ENCODE results near the gene RAD51B.

The RAD51B gene

GRCh38 chr14:68589447-68590200 is 770.0 kb downstream of the RAD51B start:
- no peak for DNase-seq (ENCODE audit: low read depth)
- TF ChIP-seq, protein P1, sequence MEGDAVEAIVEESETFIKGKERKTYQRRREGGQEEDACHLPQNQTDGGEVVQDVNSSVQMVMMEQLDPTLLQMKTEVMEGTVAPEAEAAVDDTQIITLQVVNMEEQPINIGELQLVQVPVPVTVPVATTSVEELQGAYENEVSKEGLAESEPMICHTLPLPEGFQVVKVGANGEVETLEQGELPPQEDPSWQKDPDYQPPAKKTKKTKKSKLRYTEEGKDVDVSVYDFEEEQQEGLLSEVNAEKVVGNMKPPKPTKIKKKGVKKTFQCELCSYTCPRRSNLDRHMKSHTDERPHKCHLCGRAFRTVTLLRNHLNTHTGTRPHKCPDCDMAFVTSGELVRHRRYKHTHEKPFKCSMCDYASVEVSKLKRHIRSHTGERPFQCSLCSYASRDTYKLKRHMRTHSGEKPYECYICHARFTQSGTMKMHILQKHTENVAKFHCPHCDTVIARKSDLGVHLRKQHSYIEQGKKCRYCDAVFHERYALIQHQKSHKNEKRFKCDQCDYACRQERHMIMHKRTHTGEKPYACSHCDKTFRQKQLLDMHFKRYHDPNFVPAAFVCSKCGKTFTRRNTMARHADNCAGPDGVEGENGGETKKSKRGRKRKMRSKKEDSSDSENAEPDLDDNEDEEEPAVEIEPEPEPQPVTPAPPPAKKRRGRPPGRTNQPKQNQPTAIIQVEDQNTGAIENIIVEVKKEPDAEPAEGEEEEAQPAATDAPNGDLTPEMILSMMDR (IDR thresholded peaks at IDR 0.05; ENCODE audit: insufficient read depth, low read depth, low read length, missing control alignments), result no peak
- no peak overlapping the region for H3K4me3 ChIP-seq (ENCODE audit: low read depth, low read length)

- DNase-seq (ENCODE audit: low read depth), result no peak
- TF ChIP-seq, protein P1 (IDR thresholded peaks at IDR 0.05; ENCODE audit: insufficient read depth, low read depth, low read length, missing control alignments), result no peak
- H3K4me3 ChIP-seq (ENCODE audit: low read depth, low read length), result no peak overlapping the region
These were observed 770.6 kb downstream of the RAD51B start for GRCh38 chr14:68590201-68590522.

DNA sequence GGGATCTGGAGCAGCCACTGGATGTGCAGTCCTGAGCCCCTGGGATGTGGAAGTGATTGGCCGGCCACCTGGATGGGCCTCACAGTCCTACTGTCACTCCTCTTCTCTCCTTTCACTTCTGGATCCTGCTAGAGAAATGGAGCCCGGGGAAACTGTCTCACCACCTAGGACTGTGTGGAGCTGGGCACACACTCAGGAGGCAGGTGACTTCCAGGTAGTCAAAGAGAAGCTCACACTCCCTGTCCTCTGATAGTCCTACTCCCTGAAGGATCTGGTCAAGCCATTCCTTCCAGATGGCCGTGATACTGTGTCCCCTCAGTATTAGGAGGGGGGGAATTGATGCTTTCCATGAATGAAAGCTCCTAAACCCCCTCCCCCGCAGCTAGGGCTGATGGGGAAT is 772.2 kb downstream of the RAD51B start:
- TF ChIP-seq, protein P1 (IDR thresholded peaks at IDR 0.05; ENCODE audit: insufficient read depth, low read depth, low read length, missing control alignments), result no peak
- no peak overlapping the region for H3K4me3 ChIP-seq (ENCODE audit: low read depth, low read length)
- no peak for DNase-seq (ENCODE audit: low read depth)

DNA sequence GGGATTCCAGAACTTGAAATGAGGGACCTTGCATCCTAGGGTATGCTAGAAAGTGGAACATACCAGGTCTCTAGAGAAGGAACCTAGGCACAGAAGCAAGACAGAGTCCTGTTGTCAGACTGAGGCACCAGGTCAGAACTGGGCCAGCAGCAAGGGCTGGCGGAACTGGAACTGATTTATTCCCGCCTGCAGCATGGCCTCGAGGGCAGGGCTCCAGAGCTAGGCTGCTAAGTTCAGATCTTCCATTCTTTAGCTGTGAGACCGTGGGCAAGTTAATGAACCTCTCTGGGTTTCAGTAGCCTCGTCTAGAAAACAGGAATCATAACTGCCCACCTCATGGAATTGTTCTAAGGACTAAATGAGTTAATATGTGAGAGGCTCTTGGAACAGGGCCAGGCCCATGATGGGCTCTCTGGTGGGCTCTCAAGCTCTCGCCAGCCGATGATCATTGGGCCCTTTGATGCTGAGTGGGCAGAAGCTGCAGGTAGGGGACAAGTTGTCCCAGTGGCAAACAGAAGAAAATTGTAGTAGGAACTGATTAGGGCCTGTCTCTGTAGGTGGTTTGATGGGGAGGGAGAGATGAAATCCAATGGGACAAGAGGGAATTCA is 773.5 kb downstream of the RAD51B start:
- no peak for DNase-seq (ENCODE audit: low read depth)
- TF ChIP-seq, protein P1 (IDR thresholded peaks at IDR 0.05; ENCODE audit: insufficient read depth, low read depth, low read length, missing control alignments), result no peak
- H3K4me3 ChIP-seq (ENCODE audit: low read depth, low read length), result no peak overlapping the region

DNA sequence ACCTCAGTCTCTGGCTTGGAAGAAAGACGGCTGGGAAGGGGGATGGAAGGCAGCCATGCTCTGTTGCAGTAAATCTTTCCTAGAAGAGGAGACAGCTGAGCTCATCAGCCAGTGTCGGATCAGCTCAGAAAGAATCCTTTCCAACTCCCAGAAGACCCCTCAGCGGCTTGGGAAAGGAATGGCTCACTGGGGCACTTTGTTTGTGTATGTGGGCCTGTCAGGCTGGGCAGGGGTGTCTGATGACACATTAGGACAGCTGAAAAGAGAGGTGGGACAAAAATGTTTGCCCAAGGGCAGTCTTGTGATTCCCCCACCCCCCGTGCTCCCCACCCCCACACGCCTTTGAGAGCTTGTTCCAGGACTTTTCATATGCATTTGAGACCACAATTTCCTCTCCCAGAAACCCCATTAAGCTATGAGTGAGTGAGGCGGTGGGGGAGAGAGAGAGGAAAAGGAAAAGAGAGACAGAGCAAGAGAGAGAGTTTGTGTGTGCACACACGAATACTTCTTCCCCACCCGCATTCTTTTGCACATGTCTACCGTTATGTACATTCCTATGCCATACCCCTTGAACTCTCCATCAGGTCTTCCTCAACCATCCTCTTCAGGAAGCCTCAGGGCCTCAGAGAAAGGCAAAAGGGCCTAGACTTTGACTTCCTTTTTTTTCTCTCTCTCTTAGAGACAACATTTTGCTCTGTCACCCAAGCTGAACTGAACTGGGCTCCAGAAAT is 774.4 kb downstream of the RAD51B start:
- DNase-seq (ENCODE audit: low read depth), result no peak
- TF ChIP-seq, protein P1 (IDR thresholded peaks at IDR 0.05; ENCODE audit: insufficient read depth, low read depth, low read length, missing control alignments), result no peak
- no peak overlapping the region for H3K4me3 ChIP-seq (ENCODE audit: low read depth, low read length)

DNA sequence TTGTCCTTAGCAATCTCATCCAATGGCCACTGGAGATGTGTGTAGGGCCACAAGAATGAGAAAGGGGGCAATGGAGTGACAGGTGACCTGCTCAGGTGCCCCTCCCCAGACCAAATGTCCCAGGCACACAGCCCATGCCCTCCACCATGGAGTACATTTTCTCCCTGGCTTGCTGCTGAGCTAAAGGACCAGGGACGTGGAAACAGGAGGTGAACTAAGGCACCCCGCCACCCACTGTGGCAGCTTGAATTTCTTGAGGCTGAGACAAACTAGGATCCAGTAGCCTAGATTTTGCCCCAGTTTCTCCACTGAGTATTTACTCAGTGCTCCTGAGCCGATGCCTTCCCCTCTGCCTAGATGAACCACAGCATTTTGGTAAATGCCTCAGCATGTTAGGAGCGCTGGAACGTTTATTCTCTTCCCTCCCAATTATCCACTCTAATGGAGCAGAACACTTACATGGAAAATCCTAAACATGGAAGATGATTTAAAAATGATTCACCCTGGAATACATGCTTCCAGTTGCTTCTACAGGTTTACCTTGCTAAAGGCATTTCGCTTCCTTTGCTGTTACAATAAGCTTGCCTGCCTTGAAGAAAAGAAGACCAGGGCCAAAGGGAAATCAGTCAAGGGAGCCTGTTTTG is 775.3 kb downstream of the RAD51B start:
- TF ChIP-seq, protein P1 (IDR thresholded peaks at IDR 0.05; ENCODE audit: insufficient read depth, low read depth, low read length, missing control alignments), result no peak
- no peak overlapping the region for H3K4me3 ChIP-seq (ENCODE audit: low read depth, low read length)
- DNase-seq (ENCODE audit: low read depth), result no peak

Measured in GM12865 (cell line).